ENCODE measurements around the gene OR10H1.
"Not testable (repeated sequence)": the region's sequence is repeated elsewhere in the genome, so short reads cannot be mapped to it uniquely, and the experiment has no call there.

GRCh38 chr19:15782896-15783295, 32.6 kb downstream of the OR10H1 start:
- TF ChIP-seq POLR2A, CTCF (IDR thresholded peaks at IDR 0.05): not testable (repeated sequence)

Data from uterus (tissue), 2 donors.